Coronary artery (tissue), 2 donors: ENCODE measurements around the gene SSRP1.

ENCODE experiments used
- DNase-seq: peaks from one replicate; pipeline ENCODE4 v3.0.0-alpha.2; 2017; ENCODE audit warnings: low spot score
- H3K27ac ChIP-seq, 2 donors: fragments of 200-600 bp; sonication (generic); one replicate each; pipeline ENCODE4 v1.5.1; 2016 to 2019
- H3K4me3 ChIP-seq: fragments of 200-600 bp; sonication (generic); 2 replicates; pipeline ENCODE4 v1.5.1; 2016; ENCODE audit warnings: mild to moderate bottlenecking, moderate library complexity
- TF ChIP-seq, protein P1 (sequence below): fragments of 200-600 bp; sonication (generic); IDR thresholded peaks from one replicate; pipeline ENCODE4 v1.5.1; 2019; ENCODE audit warnings: antibody characterized with exemption

The SSRP1 gene

DNA sequence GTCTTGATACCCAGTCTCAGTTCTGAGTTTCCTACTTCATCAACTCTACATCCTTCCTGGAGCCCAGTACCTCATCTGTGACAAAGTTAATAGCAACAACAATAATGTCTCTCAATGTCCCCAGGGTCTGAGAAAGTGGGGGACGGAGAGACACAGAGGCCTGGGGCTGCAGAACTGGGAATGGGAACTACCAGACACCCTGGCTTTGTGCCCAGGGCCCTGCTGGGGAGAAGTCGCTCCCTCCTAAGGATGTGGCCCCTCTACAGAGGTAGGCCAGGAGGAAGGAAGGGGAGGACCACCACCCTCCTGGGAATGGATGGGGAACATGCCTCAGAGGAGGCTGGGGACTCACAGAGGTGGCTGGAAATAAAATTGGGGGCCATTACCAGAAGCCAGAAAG is 39.8 kb upstream of the SSRP1 start:
- Histone ChIP-seq H3K27ac (no peak overlapping the region), H3K4me3 (no peak overlapping the region)
- TF ChIP-seq, protein P1, sequence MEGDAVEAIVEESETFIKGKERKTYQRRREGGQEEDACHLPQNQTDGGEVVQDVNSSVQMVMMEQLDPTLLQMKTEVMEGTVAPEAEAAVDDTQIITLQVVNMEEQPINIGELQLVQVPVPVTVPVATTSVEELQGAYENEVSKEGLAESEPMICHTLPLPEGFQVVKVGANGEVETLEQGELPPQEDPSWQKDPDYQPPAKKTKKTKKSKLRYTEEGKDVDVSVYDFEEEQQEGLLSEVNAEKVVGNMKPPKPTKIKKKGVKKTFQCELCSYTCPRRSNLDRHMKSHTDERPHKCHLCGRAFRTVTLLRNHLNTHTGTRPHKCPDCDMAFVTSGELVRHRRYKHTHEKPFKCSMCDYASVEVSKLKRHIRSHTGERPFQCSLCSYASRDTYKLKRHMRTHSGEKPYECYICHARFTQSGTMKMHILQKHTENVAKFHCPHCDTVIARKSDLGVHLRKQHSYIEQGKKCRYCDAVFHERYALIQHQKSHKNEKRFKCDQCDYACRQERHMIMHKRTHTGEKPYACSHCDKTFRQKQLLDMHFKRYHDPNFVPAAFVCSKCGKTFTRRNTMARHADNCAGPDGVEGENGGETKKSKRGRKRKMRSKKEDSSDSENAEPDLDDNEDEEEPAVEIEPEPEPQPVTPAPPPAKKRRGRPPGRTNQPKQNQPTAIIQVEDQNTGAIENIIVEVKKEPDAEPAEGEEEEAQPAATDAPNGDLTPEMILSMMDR: no peak
- no peak for DNase-seq

DNA sequence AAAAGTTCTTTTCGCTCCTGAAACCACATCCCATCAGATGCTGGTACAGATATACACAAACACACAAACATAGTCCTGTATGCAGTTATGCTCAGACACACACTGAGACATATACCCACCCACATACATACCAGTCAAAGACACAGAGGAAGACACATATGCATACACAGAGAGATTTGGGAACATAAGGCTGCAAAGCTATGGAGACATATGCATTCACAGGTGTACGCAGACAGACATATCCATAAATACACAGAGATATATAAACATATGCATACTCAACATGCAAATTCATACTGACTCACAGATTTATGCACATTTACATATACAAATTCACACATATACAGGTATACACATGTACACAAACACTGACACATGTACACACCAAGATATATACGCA is 39.3 kb upstream of the SSRP1 start:
- H3K27ac ChIP-seq: no peak overlapping the region
- TF ChIP-seq, protein P1: no peak
- no peak overlapping the region for H3K4me3 ChIP-seq
- DNase-seq: no peak

DNA sequence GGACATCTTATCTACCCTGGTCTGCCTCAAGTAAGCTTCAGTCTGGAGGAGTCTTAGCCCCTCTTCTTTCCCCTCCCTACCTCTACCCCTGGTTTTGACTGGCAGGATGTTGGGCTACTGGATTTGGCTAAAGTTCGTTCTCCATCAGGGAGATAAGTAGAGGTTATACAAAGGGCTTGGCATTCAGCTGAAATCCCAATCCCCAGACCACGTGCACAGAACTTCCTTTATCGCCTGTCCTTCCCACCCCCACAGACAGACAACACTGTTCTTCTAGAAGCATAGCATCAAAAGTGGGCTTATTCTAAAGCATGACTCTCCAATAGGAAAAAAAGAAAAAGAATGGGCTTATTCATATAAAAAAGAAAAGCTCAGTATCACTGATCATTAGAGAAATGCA is 37.5 kb upstream of the SSRP1 start:
- TF ChIP-seq, protein P1: no peak
- no peak for DNase-seq
- Histone ChIP-seq H3K4me3 (no peak overlapping the region), H3K27ac (no peak overlapping the region)

DNA sequence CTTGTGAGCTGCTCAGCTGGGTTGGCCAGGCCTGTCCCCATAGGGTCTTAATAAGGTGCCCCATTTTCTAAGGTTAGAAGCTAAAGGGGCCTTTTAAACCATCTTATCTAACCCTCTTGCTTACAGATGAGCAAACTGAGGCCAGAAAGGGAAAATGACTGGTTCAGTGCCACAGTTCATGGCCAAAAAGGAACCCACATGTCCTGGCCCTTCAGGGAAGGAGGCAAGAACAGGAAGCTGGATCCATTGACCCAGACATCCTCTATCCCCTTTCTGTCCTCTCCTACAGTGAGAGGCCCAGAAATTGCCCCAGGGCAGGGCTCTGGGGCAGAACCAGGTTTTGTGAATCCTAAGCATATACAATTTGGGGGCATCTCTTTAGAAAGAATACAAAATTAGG is 35.2 kb upstream of the SSRP1 start:
- DNase-seq: no peak
- Histone ChIP-seq H3K27ac (no peak overlapping the region), H3K4me3 (no peak overlapping the region)
- TF ChIP-seq, protein P1: no peak

DNA sequence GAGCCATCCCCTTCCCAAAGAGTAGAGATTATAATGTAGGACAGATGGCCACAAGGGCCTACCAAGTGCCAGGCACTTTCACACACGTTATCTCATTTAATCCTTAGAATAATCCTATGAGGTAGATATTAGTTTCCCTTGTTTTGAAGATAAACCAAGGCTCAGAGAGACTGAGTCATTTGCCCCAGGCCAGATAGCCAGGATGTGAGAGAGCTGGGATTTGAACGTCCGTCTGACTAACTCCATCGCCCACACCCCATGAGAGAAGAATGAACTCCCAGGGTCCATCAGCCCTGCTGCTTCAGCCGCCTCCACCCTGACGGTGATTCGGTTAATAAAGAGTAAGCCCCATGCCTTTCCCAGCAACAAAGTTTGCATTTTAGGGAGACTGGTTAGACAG is 34.6 kb upstream of the SSRP1 start:
- no peak for DNase-seq

DNA sequence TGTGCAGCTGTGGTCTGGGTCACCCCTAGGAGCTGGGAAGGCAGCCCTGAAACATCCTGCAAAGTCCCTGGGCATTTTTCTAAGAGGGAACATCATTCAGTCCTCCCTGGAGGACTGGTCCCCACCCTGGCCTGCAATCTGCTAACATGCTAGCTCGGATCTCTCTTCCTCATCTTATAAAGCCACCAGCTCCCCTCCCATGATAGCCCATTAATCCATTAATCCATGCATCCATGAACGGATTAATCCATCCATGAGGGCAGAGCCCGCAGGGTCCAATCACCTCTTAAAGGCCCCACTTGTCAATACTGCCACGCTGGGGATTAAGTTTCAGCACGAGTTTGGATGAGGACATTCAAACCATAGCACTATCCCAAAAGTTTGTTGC is 33.1 kb upstream of the SSRP1 start:
- Histone ChIP-seq H3K27ac (no peak overlapping the region), H3K4me3 (no peak overlapping the region)
- TF ChIP-seq, protein P1: no peak
- DNase-seq: no peak

More for the DNA sequence above, 34.6 kb upstream of the SSRP1 start:
- Histone ChIP-seq H3K4me3 (no peak overlapping the region), H3K27ac (no peak overlapping the region)
- TF ChIP-seq, protein P1: no peak

DNA sequence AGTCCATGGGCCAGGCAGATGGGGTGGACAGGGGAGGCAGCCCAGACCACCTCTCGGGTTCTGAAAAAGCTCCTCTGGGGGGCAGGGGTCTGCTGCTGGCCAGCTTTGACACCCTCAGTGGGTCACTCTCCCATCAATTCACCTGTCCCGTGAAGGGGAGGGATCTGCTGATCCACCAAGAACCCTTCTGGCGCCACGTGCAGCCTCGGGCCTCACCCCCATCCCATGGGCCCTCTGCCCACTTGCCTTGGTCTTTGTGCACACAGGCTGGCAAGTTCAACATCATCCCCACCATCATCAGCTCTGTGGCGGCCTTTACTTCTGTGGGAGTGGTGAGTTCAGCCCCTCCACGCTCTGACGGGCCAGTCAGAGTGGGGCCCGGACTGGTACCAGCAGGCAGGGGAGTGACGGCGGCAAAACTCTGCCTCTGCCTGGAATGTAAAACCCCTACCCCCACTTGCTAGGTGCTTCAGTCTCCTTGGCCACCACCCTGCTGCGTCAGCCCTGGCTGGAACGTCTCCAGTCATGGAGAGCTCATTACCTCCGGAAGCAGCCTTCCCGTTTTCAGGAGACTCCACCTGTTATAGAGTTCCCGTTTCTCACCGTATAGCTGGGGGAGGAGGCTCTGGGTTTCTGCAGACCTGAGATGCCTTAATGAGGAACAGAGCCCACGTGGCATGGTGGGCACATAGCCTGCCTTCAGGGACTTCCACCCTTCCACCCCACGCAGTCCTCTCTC is 32.6 kb upstream of the SSRP1 start:
- TF ChIP-seq, protein P1: no peak
- DNase-seq: no peak
- no peak overlapping the region for H3K4me3 ChIP-seq
- H3K27ac ChIP-seq: no peak overlapping the region
